DOHH2 (cell line): ENCODE data around the gene ARFGAP2.

ENCODE experiments used
- H3F3A ChIP-seq: fragments of 200-600 bp; sonication (generic), shearing (Covaris generic); 2 replicates; pipeline ENCODE4 v1.6.0; 2016; ENCODE audit warnings: antibody characterized with exemption, mild to moderate bottlenecking; ENCODE audit not compliant: control insufficient read depth, insufficient read depth
- H3K27ac ChIP-seq: fragments of 200-600 bp; sonication (generic); 2 replicates; pipeline ENCODE4 v1.5.1; 2014; ENCODE audit warnings: low read depth, mild to moderate bottlenecking, low read length, moderate library complexity
- H3K27me3 ChIP-seq: fragments of 200-600 bp; sonication (generic); 2 replicates; pipeline ENCODE4 v1.6.1; 2014; ENCODE audit warnings: mild to moderate bottlenecking, low read length, mixed read lengths; ENCODE audit not compliant: control insufficient read depth
- H3K36me3 ChIP-seq: fragments of 200-600 bp; sonication (generic); 2 replicates; pipeline ENCODE4 v1.6.1; 2014; ENCODE audit warnings: mild to moderate bottlenecking, low read length, moderate library complexity, mixed read lengths; ENCODE audit not compliant: control insufficient read depth
- H3K4me1 ChIP-seq: fragments of 200-600 bp; sonication (generic); 2 replicates; pipeline ENCODE4 v1.6.1; 2014; ENCODE audit warnings: mild to moderate bottlenecking, low read length, mixed read lengths; ENCODE audit not compliant: control insufficient read depth
- H3K4me2 ChIP-seq: fragments of 200-600 bp; sonication (generic); 2 replicates; pipeline ENCODE4 v1.6.0; 2014; ENCODE audit warnings: mild to moderate bottlenecking, low read length, moderate library complexity
- H3K4me3 ChIP-seq: fragments of 200-600 bp; sonication (generic); 2 replicates; pipeline ENCODE4 v1.5.1; 2014; ENCODE audit warnings: mild to moderate bottlenecking, low read length, mixed read lengths
- H3K79me2 ChIP-seq: fragments of 200-600 bp; sonication (generic); 2 replicates; pipeline ENCODE4 v1.6.1; 2014; ENCODE audit warnings: mild to moderate bottlenecking, low read length, mixed read lengths; ENCODE audit not compliant: control insufficient read depth
- H3K9me2 ChIP-seq: fragments of 200-600 bp; sonication (generic); replicated peaks from 2 replicates; pipeline ENCODE4 v1.6.1; 2014; ENCODE audit warnings: mild to moderate bottlenecking, low read length, mixed read lengths; ENCODE audit not compliant: control insufficient read depth
- H3K9me3 ChIP-seq: fragments of 200-600 bp; sonication (generic); 2 replicates; pipeline ENCODE4 v1.6.1; 2014; ENCODE audit warnings: antibody characterized with exemption, low read length, mixed read lengths; ENCODE audit not compliant: control insufficient read depth, insufficient read depth
- H4K20me1 ChIP-seq: fragments of 200-600 bp; sonication (generic); 2 replicates; pipeline ENCODE4 v1.6.0; 2014; ENCODE audit warnings: low read depth, mild to moderate bottlenecking, antibody characterized with exemption, low read length, moderate library complexity; ENCODE audit not compliant: control insufficient read depth, insufficient read depth
- CTCF ChIP-seq: fragments of 200-600 bp; sonication (generic); IDR thresholded peaks from one replicate; pipeline ENCODE4 v1.5.1; 2014; ENCODE audit warnings: antibody characterized with exemption, mild to moderate bottlenecking, low read depth, low read length; ENCODE audit not compliant: poor library complexity, severe bottlenecking
- EZH2phosphoT487 ChIP-seq: fragments of 200-600 bp; sonication (generic); IDR thresholded peaks from 2 replicates; pipeline ENCODE4 v1.6.1; 2017; ENCODE audit warnings: borderline replicate concordance, mild to moderate bottlenecking, antibody characterized with exemption, low read length, moderate library complexity, mixed read lengths

Gene ARFGAP2

DNA sequence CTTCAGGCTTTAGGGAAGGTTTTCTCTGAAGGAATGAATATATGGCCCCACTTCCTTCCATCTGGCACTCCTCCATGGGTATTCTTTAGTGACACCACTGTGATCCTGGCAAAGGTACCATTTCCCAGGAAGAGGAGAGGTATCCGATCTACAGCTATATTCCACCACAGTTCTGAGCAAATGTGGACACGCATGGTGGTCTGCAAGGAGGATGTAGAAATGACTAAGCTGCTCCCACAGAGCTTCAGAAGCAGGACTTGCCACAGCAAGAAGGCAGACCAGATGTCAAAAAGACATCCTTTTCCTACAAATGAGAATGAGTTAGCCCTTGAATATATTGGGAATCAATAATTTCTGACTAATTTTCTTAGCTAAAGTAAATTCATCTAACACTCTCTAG, 45.5 kb downstream of the ARFGAP2 start:
- Histone ChIP-seq H3K4me1 (peaks cover 14% of the 10 kb centered on the region), H3K4me3 (no peak overlapping the region), H3K4me2 (no peak overlapping the region), H3K79me2 (no peaks in the 10 kb centered on the region), H3K36me3 (no peaks in the 10 kb centered on the region), H3K9me2 (no peaks in the 10 kb centered on the region), H3K9me3 (no peaks in the 10 kb centered on the region), H3K27me3 (no peaks in the 10 kb centered on the region), H4K20me1 (no peaks in the 10 kb centered on the region), H3K27ac (no peak overlapping the region), H3F3A (no peaks in the 10 kb centered on the region)
- no peak for TF ChIP-seq EZH2phosphoT487
- no peak for TF ChIP-seq CTCF

GRCh38 chr11:47130543-47130942, 46.1 kb downstream of the ARFGAP2 start:
- H3K9me2 ChIP-seq = no peaks in the 10 kb centered on the region
- H4K20me1 ChIP-seq = no peaks in the 10 kb centered on the region
- no peak overlapping the region for H3K4me2 ChIP-seq
- H3K27me3 ChIP-seq = no peaks in the 10 kb centered on the region
- H3K4me1 ChIP-seq = peaks cover 18% of the 10 kb centered on the region
- H3K36me3 ChIP-seq = no peaks in the 10 kb centered on the region
- TF ChIP-seq CTCF (no peak), EZH2phosphoT487 (no peak)
- H3F3A ChIP-seq = no peaks in the 10 kb centered on the region
- no peaks in the 10 kb centered on the region for H3K79me2 ChIP-seq
- no peaks in the 10 kb centered on the region for H3K9me3 ChIP-seq
- no peak overlapping the region for H3K4me3 ChIP-seq
- H3K27ac ChIP-seq = no peak overlapping the region

DNA sequence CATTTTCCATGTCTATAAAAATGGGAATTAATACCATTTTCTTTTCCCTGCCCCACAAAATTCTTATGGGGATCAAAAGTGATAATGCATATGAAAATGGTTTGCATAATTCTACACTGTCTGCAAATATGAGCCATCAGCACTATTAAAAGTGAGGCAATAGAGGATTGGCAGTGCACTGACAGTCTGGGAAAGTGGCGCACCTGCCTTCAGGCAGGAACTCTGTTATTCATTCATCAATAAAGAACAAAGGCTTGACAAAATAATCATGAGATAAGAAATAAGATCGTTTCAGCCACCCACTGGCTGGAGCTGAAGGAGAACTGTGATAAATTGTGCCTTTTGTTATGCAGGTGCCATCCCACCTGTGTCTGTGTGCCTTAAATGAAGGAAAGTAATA, 49.5 kb downstream of the ARFGAP2 start:
- Histone ChIP-seq H3K36me3 (no peaks in the 10 kb centered on the region), H3K4me2 (no peak overlapping the region), H3K9me2 (no peaks in the 10 kb centered on the region), H4K20me1 (no peaks in the 10 kb centered on the region), H3K9me3 (no peaks in the 10 kb centered on the region), H3K27ac (no peak overlapping the region), H3K4me1 (peaks cover 27% of the 10 kb centered on the region), H3F3A (0 out of 2 replicates have a peak, but pooled peaks cover 4% of the 10 kb centered on the region), H3K79me2 (no peaks in the 10 kb centered on the region), H3K27me3 (no peaks in the 10 kb centered on the region), H3K4me3 (no peak overlapping the region)
- no peak for TF ChIP-seq CTCF
- TF ChIP-seq EZH2phosphoT487 = no peak

DNA sequence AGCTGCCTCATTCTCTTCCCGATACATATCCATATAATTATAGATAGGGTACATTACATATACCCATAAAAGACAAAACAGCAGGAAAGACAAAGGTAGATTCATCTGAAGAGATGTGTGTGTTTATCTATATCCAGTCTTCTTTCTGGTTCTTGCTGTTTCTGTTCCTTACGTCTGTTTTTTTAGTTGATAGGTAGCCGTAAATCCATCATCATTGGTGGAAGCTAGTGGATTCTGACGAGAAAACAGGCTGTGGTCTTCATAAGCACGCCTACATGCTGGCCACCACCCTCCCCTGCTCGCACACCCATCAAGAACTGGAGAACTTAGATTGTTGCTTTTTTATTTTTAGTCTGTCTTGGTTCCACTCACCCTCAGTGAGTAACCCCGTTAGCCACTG, 51.6 kb downstream of the ARFGAP2 start:
- H3K27ac ChIP-seq = no peak overlapping the region
- TF ChIP-seq EZH2phosphoT487 (no peak), CTCF (no peak)

More for the DNA sequence above, 51.6 kb downstream of the ARFGAP2 start:
- no peak overlapping the region for H3K4me3 ChIP-seq
- no peaks in the 10 kb centered on the region for H3K9me3 ChIP-seq
- no peaks in the 10 kb centered on the region for H3K27me3 ChIP-seq
- 0 out of 2 replicates have a peak, but pooled peaks cover 7% of the 10 kb centered on the region for H3F3A ChIP-seq
- no peaks in the 10 kb centered on the region for H3K36me3 ChIP-seq
- H3K4me1 ChIP-seq = peaks cover 24% of the 10 kb centered on the region
- no peaks in the 10 kb centered on the region for H4K20me1 ChIP-seq
- no peak overlapping the region for H3K4me2 ChIP-seq
- no peaks in the 10 kb centered on the region for H3K9me2 ChIP-seq
- no peaks in the 10 kb centered on the region for H3K79me2 ChIP-seq
